NCI-H460 (cell line): ENCODE results near the gene ANKRD18A. TPM values are rescaled to one million over a fixed set of nuclear protein-coding genes. Genes with fewer than 3 reads are reported as not detected.
"Not testable (repeated sequence)": the region's sequence is repeated elsewhere in the genome, so short reads cannot be mapped to it uniquely, and the experiment has no call there.

Source experiments
- DNase-seq: peaks from one replicate; pipeline ENCODE4 v3.0.0-alpha.2; 2016; ENCODE audit warnings: low read depth; ENCODE audit errors: extremely low read depth
- small RNA-seq, 2 experiments: library from RNA; depleted of rRNA; stranded (forward); fragments of <200 nt; gene quantifications; one replicate each; pipeline ENCODE3, GENCODE V24; 2014
- total RNA-seq: library from RNA; depleted of rRNA; stranded (reverse); fragments of >200 nt; shearing (Covaris generic); gene quantifications from 2 replicates; pipeline ENCODE4 v1.2.3, GENCODE V29; 2014; rRNA removed

ANKRD18A gene
- total RNA-seq, 1 experiment from 2014 or later = 3.9 TPM

DNA sequence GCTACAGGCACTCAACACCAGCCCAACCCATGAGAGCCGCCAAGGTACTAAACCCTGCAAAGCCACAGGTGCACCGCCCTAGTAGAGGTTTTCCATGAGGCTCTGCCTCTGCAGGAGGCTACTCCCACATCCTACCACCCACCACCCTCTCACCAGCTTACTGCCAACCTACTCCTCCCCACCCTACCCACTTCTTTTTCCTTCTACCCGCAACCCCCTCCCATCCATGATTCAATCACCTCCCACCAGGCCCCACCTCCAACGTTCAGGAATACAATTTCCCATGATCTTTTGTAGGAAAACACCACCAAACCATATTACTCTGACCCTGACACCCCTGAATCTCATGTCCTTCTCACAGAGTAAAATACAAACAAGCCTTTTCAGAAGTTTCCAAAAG lies 67.4 kb downstream of the ANKRD18A start:
- DNase-seq = not testable (repeated sequence)

DNA sequence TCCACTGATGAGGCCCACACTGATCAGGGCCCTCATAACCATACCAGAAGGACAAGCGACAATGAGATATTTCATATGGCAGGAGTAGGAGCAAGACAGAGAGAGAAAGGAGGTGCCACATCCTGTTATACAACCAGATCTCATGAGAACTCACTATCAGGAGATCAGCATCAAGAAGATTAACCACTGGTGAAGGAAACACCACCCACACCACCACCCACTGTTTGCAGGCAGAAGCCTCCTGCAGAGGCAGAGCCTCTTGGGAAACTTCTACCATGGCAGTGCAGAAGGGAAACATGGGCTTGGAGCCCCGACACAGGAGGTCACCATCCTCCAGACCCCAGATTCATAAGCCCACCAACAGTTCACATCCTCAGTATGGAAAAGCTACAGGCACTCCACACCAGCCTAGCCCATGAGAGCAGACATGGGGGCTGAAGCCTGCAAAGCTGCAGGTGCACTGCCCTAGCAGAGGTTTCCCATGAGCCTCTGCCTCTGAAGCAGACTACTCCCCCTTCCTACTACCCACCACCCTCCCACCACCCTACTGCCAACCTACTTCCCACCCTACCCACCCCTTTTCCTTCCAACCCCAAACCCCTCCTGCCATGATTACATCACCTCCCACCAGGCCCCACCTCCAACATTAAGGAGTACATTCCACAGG lies 73.8 kb downstream of the ANKRD18A start:
- DNase-seq = not testable (repeated sequence)

DNA sequence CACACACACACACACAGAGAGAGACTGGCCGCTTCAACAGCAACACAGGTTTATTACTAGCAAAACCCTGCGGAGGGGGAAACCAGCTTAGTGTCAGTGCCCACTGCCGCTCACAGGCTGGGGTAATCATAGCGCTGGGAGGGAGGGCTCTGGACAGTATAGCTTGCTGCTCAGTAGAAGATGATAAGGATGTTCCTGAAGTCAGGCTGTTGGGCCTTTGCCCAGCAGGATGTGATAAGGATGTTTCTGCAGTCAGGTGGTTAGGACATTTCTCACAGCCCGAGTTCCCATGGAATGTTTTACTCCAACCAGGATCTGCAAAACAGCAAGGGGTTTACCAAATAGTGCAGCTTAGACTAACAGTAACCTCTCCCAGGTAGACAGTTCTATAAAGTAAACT lies 79.9 kb downstream of the ANKRD18A start:
- DNase-seq = not testable (repeated sequence)

DNA sequence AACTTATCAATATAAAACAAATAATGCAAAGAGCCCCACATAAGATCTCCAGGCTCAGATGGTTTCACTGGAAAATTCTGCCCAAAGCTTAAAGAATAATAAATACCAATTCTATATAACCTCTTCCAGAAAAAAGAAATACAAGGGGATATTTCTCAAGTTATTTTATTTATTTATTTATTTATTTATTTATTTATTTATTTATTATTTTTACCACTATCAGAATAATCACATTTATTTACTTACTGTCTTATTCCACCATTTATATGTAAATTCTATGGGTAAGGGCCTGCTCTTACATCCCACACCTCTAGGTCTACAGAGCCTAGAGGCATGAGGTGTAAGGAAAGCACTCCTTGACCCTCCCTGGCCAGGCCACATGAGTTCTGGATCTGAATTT lies 91.1 kb downstream of the ANKRD18A start:
- DNase-seq = no peak

DNA sequence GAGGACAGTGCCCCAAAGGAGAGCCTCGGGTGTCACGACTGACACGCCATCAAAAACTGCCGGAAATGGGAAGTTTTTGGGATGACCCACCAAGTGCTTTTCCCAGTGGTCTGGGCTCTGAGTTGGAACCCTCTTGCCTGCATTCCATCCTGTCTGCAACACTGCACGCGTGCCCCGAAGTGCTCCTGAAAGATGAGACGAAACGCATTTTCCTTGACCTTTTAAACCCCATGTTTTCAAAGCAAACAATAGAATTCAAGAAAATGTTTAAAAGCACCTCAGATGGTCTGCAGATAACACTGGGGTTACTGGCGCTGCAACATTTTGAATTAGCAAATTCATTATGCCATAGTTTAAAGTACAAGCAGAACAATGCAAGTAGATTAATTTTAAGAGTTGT lies 92.9 kb downstream of the ANKRD18A start:
- DNase-seq = no peak

DNA sequence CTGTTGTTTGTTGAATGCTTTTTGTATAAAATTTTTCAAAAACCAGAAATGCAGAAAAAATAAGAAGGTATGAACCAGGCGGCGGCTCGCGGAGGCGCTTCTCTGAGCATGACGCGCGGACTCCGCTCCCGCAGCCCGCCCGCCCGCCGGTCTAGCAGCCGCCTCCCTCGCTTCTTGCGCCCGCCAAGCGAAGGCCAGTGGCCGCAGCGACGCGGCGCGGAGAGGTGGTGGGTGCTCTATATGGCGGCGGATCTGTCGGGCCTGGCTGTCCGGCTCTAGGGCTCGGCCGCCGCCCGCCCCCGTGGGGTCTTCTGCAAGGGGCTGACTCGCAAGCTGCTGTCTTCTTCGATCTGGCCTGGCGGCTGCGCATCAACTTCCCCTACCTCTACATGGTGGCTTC lies 93.8 kb downstream of the ANKRD18A start:
- DNase-seq = no peak

DNA sequence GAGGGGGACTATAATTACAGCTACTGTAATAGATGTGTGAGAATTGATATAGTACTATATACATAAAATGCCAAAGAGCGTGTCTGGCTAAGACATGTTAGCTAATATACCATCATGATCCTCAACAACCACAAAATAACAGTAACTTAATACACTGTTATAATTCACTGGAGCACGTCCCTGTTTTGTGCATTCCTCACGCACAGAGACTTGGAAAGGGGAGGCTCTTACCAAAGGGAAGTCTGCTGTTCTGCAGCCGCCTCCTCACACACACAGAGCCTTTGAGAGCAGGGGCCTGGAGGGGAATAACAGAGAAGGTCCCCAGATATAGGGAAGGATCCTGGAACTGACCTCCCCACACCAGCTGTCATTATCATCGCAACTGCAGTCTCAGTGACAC lies 97.3 kb downstream of the ANKRD18A start:
- no peak for DNase-seq

DNA sequence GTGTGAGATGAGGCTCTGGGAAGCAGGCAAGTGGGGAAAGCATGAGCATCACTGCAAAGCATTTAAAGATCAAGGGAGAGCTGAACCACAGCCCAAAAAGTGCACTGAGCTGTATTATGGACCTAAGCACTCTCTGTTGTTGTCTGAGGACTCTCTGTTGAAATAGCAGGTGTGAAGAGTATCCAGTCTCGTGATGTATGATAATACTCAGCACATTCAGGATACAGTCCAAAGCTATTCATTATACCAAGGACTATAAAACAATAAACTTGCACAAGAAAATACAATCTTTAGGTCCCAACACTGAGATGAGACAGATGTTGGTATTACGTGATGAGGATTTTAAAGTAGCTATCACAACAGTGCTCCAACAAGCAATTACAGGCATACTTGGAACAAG lies 98.6 kb downstream of the ANKRD18A start:
- DNase-seq = no peak

Small RNAs within 50 kb of the gene (small RNA-seq; reads per million reads assigned to genes)
- gene AL390726.1 (0 reads per million in 2 experiments), gene AL390726.2 (0 reads per million in 2 experiments), gene AL390726.3 (0 reads per million in 2 experiments), gene AL390726.4 (0 reads per million in 2 experiments), gene AL390726.5 (0 to 0.02 reads per million in 2 experiments)

Other genes with a start within 250 kb of the ANKRD18A start
- gene ALDH1B1, start 227.9 kb downstream of the ANKRD18A start, total RNA-seq = 21.3 and 22.6 TPM in 2 replicates
- gene IGFBPL1, start 196.1 kb downstream of the ANKRD18A start, total RNA-seq = 2.1 and 4.1 TPM in 2 replicates
- gene FAM240B, start 99.5 kb upstream of the ANKRD18A start, total RNA-seq = not detected in 2 replicates